Measurements from ENCODE around the gene ADAMTS8.
"Not testable (repeated sequence)": the region's sequence is repeated elsewhere in the genome, so short reads cannot be mapped to it uniquely, and the experiment has no call there.

Gene ADAMTS8

DNA sequence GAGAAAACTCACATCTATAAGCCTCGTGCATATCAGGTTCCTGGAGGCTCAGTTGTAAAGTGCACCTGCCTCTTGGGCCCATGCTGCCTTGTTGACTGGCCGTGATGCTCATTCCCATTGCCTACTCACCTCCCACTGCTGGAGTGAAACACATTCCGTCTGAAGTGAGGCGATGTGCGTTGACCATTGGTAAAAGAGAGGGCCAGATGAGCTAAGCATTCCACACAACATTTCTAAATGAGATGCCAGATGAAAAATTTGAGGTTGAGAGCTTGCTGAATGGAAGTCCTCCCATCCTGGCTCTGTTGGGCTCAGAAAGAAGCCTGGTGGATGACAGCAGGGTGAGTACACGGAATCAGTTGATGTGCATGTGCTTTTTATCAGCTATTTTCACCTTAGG lies 11.5 kb upstream of the ADAMTS8 start:
- no peak for DNase-seq (ENCODE audit: low spot score)

GRCh38 chr11:130439160-130439519 lies 10.7 kb upstream of the ADAMTS8 start:
- no peak for DNase-seq (ENCODE audit: low spot score)

DNA sequence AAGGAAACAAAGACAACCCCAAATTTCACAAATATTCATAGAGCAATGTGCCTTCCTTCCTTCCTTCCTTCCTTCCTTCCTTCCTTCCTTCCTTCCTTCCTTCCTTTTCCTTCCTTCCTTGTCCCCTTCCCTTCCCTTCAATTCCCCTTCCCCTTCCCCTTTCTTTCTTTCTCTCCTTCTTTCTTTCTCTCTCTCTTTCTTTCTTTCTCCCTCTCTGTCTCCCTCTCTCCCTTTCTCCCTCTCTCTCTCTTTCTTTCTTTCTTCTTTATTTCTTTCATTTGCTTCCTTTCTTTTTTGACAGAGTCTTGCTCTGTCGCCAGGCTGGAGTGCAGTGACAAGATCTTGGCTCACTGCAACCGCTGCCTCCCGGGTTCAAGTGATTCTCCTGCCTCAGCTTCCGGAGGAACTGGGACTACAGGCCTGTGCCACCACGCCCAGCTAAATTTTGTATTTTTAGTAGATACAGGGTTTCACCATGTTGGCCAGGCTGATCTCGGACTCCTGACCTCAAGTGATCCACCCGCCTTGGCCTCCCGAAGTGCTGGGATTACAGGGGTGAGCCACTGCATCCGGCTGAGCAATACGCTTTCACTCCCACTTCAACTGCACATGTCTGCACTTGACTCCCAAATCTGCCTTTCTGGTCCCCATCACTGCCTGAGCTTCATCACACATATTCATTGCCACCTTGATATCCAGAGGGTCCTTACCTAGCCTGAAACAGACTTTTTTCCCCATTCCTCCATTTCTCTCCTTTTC lies 10.2 kb upstream of the ADAMTS8 start:
- DNase-seq (ENCODE audit: low spot score): not testable (repeated sequence)

- no peak for DNase-seq (ENCODE audit: low spot score)
These were observed 9.4 kb upstream of the ADAMTS8 start for GRCh38 chr11:130437848-130438247.

GRCh38 chr11:130436171-130436570 lies 7.8 kb upstream of the ADAMTS8 start:
- DNase-seq (ENCODE audit: low spot score): no peak

- DNase-seq (ENCODE audit: low spot score): no peak
These were observed 7.3 kb upstream of the ADAMTS8 start for GRCh38 chr11:130435671-130436070.

DNA sequence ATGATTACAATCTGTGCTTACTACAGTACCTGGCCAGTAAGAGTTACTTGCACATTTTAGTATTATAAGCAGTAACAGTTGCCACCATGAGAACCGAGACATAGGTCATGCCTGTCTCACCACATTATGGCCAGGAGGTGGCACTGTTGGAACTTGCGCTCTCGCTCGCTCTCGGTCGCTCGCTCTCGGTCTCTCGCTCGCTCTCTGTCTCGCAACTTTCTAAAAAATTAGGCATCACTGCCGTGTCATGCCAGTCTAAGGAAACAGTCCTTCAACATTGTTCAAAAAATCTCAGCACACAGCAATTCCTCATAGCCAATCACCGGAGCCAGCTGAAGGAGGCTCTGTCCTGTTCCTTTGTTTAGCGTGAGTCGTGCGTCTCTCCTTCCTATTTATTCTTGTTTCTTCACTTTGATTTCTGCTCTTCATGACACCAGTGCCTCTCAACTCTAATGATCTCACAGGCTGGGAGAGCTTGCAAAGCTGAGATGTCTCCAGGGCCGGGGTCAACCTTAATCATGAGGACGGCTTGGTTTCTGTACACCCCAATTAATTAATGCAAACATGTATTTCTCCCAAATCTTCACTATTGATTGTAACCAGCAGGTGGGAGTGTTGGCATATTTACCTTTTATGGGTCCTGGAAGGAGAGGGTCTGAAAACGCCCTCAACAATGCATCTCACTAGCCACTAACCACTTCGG lies 6.3 kb upstream of the ADAMTS8 start:
- DNase-seq (ENCODE audit: low spot score): peak; percentile 69

- DNase-seq (ENCODE audit: low spot score): no peak
These were observed 4.9 kb upstream of the ADAMTS8 start for GRCh38 chr11:130433357-130433756.

DNA sequence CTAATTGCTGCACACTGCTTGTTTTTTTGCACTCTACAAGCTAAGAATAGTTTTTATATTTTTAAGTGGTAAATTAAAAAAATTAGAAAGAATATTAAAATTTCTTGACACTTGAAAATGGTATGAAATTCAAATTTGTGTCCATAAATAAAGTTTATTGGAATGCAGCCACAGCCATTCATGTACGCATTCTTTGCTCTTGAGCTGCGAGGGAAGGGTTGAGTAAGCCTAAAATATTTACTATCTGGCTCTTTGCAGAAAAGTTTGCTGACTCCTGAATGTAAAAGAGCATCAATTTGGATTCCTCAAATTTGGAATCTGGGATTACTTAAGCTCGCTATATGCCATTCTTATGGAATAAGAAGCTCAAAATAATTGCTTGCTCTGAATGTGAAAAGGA lies 3.4 kb upstream of the ADAMTS8 start:
- no peak for DNase-seq (ENCODE audit: low spot score)

GRCh38 chr11:130431331-130431773 lies 2.9 kb upstream of the ADAMTS8 start:
- peak; percentile 64 for DNase-seq (ENCODE audit: low spot score)

- DNase-seq (ENCODE audit: low spot score): no peak
These were observed 1.6 kb upstream of the ADAMTS8 start for GRCh38 chr11:130429983-130430382.

- DNase-seq (ENCODE audit: low spot score): no peak
These were observed 792 bp upstream of the ADAMTS8 start for GRCh38 chr11:130429120-130429681.

GRCh38 chr11:130427581-130428315 lies 661 bp downstream of the ADAMTS8 start:
- peak; percentile 41 for DNase-seq (ENCODE audit: low spot score)

DNA sequence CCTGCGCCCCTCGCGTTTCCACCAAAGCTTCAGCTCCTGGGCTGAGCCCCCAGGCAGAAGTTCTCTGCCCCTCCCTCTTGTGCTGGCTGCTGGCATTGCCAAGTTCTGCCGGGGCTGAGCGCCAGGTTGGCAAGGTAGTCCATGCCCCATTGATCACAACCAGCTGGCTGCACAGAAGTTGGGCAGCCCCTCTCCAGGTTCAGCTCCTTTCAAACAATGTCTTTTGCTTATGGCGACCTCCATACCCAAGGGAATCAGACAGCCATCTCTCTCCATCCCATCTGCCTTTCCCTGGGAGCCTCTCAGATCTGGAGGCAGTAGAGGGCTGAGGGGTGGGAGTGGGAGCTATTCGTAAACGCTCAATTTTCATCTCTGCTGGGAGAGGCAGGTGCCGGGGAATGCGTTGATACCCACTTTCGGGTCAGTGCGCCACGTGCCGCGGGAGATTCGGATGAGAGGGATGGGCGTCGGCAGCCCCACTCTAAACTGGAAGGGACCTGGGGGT lies 1.5 kb downstream of the ADAMTS8 start:
- DNase-seq (ENCODE audit: low spot score): no peak

- no peak for DNase-seq (ENCODE audit: low spot score)
These were observed 2.1 kb downstream of the ADAMTS8 start for GRCh38 chr11:130426223-130426836.

- no peak for DNase-seq (ENCODE audit: low spot score)
These were observed 3.3 kb downstream of the ADAMTS8 start for GRCh38 chr11:130425156-130425555.

GRCh38 chr11:130424613-130425140 lies 3.7 kb downstream of the ADAMTS8 start:
- DNase-seq (ENCODE audit: low spot score): no peak

DNA sequence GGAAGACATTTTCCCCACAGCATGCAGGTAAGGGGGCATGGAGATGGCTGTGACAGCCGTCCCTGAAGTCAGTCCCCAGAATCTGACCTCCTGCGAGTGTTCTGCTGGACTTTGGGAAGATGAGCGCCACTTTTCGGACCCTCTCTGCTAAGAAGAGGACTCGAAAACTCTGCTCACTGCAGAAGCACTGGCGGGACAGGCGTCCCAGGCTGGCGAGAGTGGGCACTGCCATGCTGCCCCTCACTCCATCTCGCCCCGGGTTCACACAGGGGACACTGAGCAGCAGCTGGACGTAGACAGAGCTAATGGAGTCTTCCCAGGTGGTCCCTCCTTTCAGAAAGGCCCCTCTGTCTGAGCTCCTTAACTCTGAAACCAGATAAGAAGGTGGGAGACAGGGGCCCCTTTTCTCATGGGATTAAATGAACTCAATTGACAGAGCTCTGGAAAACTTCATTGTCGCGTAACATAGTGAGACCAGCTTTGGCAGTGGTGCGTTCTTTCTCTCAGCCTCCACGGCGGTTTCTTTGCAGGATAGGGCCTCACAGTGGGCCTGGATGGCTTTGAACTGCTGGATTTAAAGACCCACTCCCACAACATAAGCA lies 4.8 kb downstream of the ADAMTS8 start:
- DNase-seq (ENCODE audit: low spot score): peak; percentile 88

GRCh38 chr11:130422251-130422995 lies 6.0 kb downstream of the ADAMTS8 start:
- DNase-seq (ENCODE audit: low spot score): no peak

DNA sequence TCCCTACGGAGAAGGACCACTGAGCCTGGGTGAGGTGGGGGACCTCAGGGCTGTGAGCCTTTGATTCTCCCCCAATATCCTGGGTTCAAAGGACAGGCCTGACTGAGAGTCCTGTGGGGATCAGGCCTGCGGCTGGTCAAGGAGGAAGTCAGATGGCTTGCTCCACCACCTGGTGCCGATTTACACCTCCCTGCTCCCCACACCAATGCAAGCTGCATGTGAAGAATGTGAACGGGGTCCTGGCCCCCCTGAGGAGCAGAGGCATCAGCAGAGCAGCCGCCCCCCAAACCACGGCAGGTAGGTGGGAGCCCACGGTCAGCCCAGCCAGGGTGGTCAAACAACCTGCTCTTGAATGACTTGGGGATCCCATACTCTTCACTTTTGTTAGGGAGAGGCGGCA lies 6.7 kb downstream of the ADAMTS8 start:
- DNase-seq (ENCODE audit: low spot score): no peak

Data from SK-N-DZ (cell line).